ENCODE results near the gene PPP3CA. TPM values are rescaled to one million over a fixed set of nuclear protein-coding genes. Genes with fewer than 3 reads are reported as not detected.

The PPP3CA gene
- total and polyA plus RNA-seq, 2 of the 13 experiments (the other 11 are each of a cell fraction or from before 2014, with no cell fraction given): 4.8 to 13.2 TPM

- TF ChIP-seq ZBTB2 (CRISPR knock-in tag; IDR thresholded peaks at IDR 0.05; ENCODE audit: low read depth): no peak
- no peak for TF ChIP-seq E2F2 (CRISPR knock-in tag; IDR thresholded peaks at IDR 0.05; ENCODE audit: borderline replicate concordance)
- no peak for TF ChIP-seq ZSCAN30 (CRISPR knock-in tag; IDR thresholded peaks at IDR 0.05)
- TF ChIP-seq ZNF775 (CRISPR knock-in tag; IDR thresholded peaks at IDR 0.05; ENCODE audit: borderline replicate concordance): no peak
- no peak for TF ChIP-seq BCLAF1 (IDR thresholded peaks at IDR 0.05)
- no peak for TF ChIP-seq DZIP1 (CRISPR knock-in tag; IDR thresholded peaks at IDR 0.05)
- TF ChIP-seq ZNF772 (CRISPR knock-in tag; IDR thresholded peaks at IDR 0.05): no peak
- 0 out of 2 replicates have a peak, but pooled peaks have one; percentile 38 for TF ChIP-seq HOXA5 (CRISPR knock-in tag; IDR thresholded peaks at IDR 0.05)
- TF ChIP-seq ZBTB33 (CRISPR knock-in tag; IDR thresholded peaks at IDR 0.05): no peak
- no peak for TF ChIP-seq PRDM15 (CRISPR knock-in tag; IDR thresholded peaks at IDR 0.05)
Observed at GRCh38 chr4:101346351-101347266, 717 bp downstream of the PPP3CA start (continued).
